ENCODE results near the gene THBS4.

- TF ChIP-seq ZNF274 (IDR thresholded peaks at IDR 0.05; ENCODE audit: low read depth, low read length) (no peak), SUZ12 (IDR thresholded peaks at IDR 0.05; ENCODE audit: extremely low read depth, insufficient read depth, insufficient read length) (no peak), YY1 (IDR thresholded peaks at IDR 0.05; ENCODE audit: insufficient read depth, insufficient read length) (no peak)
These were observed 74.7 kb downstream of the THBS4 start for GRCh38 chr5:80109646-80110478.

Measured in NT2/D1 (cell line).